Measurements from ENCODE around the gene KCTD7. TPM values are rescaled to one million over a fixed set of nuclear protein-coding genes. Genes with fewer than 3 reads are reported as not detected.

The KCTD7 gene
- total and polyA plus RNA-seq, 2 of the 13 experiments (the other 11 are each of a cell fraction or from before 2014, with no cell fraction given) = 7.3 to 13.5 TPM

- TF ChIP-seq ZNF121 (CRISPR knock-in tag; IDR thresholded peaks at IDR 0.05) (peak; percentile 61; the same call in 1 of the 2 replicates), AKNA (CRISPR knock-in tag; IDR thresholded peaks at IDR 0.05; ENCODE audit: borderline replicate concordance) (no peak)
- TF ChIP-seq, protein P1, sequence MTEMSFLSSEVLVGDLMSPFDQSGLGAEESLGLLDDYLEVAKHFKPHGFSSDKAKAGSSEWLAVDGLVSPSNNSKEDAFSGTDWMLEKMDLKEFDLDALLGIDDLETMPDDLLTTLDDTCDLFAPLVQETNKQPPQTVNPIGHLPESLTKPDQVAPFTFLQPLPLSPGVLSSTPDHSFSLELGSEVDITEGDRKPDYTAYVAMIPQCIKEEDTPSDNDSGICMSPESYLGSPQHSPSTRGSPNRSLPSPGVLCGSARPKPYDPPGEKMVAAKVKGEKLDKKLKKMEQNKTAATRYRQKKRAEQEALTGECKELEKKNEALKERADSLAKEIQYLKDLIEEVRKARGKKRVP (CRISPR knock-in tag; IDR thresholded peaks at IDR 0.05) = no peak
These were observed 2.2 kb upstream of the KCTD7 start (continued) for GRCh38 chr7:66626331-66626934.

- WGBS (ENCODE audit: low lambda C conversion rate) = 25% methylated on average over 10 of the region's 10 CpGs
- Histone ChIP-seq H3K4me1 (ENCODE audit: insufficient read depth, low read length) (peaks cover 52% of the 10 kb centered on the region), H3K9ac (ENCODE audit: insufficient read depth, low read depth, low read length) (peak overlapping the region; percentile 31), H4K20me1 (ENCODE audit: insufficient read depth, low read length) (no peaks in the 10 kb centered on the region), H3K4me2 (ENCODE audit: low read depth, low read length) (peak overlapping the region; percentile 92), H3K9me3 (ENCODE audit: low read length) (no peaks in the 10 kb centered on the region), H3K27me3 (ENCODE audit: control insufficient read depth in 1 of 2, insufficient read depth in 2 of 2, low read length in 2 of 2) (no peaks in the 10 kb centered on the region), H3K79me2 (ENCODE audit: insufficient read depth, low read length) (no peaks in the 10 kb centered on the region), H3K36me3 (replicated peaks in 1 of 2; ENCODE audit: control insufficient read depth in 1 of 2, insufficient read depth in 2 of 2, low read length in 2 of 2) (no peaks in the 10 kb centered on the region), H3K4me3 (replicated peaks in 1 of 3; ENCODE audit: insufficient read depth in 1 of 3, low read depth in 2 of 3, low read length in 3 of 3) (peak overlapping the region in 2 of 3 experiments; percentile 69 to 95; a peak in 4 of 6 replicates), H3K27ac (ENCODE audit: extremely low read length, insufficient read depth, low read length) (peak overlapping the region; percentile 5), H2AFZ (ENCODE audit: low read length) (peak overlapping the region; percentile 83)
- DNase-seq (ENCODE audit: low spot score) (no peak), FAIRE-seq (no peak), ATAC-seq (no peak)
- BruUV-seq (replicated peaks) = no TSS peak
- ChIA-PET POLR2A (interaction anchor here (0.7 to 3.5 kb wide), 7 partner anchors 13 to 116 kb away, joined by 3 to 30 read pairs (median 4); no protein-coding TSS in a partner anchor), CTCF (ENCODE audit: low intra/inter-chr PET ratio, low total read pairs) (no interaction called here)
- intact Hi-C loops (cut with micrococcal nuclease; ENCODE audit: unreplicated experiment) (loop anchor here (5.0 to 10.0 kb wide), 2 partner anchors 35 to 62 kb away; no protein-coding TSS in a partner anchor), in situ Hi-C loops (cut with HindIII; ENCODE audit: extremely low pct_ligation_motif_present, low pct_unique_long_range_greater_than_20kb) (no loop called here)
- TF ChIP-seq MATR3 (CRISPR knock-in tag; IDR thresholded peaks at IDR 0.05) (no peak), CREB1 (IDR thresholded peaks at IDR 0.05) (peak; percentile 72), CREB1 (CRISPR knock-in tag; IDR thresholded peaks at IDR 0.05) (peak; percentile 59; the same call in 1 of the 2 replicates), ATF1 (CRISPR knock-in tag; IDR thresholded peaks at IDR 0.05) (peak; percentile 54), ATF7 (IDR thresholded peaks at IDR 0.05) (peak; percentile 30; the same call in 1 of the 2 replicates), ATF7 (CRISPR knock-in tag; IDR thresholded peaks at IDR 0.05) (no peak), ZNF121 (CRISPR knock-in tag; IDR thresholded peaks at IDR 0.05) (peak; percentile 83), CSRNP1 (CRISPR knock-in tag; IDR thresholded peaks at IDR 0.05) (no peak), HOXA3 (CRISPR knock-in tag; IDR thresholded peaks at IDR 0.05) (peak; percentile 70)
These were observed 1.5 kb upstream of the KCTD7 start for GRCh38 chr7:66627151-66627681.

All from HepG2 (cell line).